GM12891 (cell line): ENCODE data around the gene KCTD6.

ENCODE experiments used
- PAX5 ChIP-seq: IDR thresholded peaks from 2 replicates; pipeline ENCODE4 v1.6.1; 2011; ENCODE audit warnings: low read length, moderate library complexity, mild to moderate bottlenecking; ENCODE audit not compliant: insufficient read depth, severe bottlenecking
- POLR2A ChIP-seq: IDR thresholded peaks from 2 replicates; pipeline ENCODE4 v1.6.1; 2011; ENCODE audit warnings: low read depth, low read length, control low read depth
- POLR2AphosphoS5 ChIP-seq: IDR thresholded peaks from 2 replicates; pipeline ENCODE4 v1.6.1; 2011; ENCODE audit warnings: low read depth, low read length, control low read depth
- TAF1 ChIP-seq: IDR thresholded peaks from 2 replicates; pipeline ENCODE4 v1.6.1; 2011; ENCODE audit warnings: low read depth, low read length, control low read depth

GRCh38 chr3:58539626-58540025 is 47.7 kb downstream of the KCTD6 start:
- TF ChIP-seq POLR2A = no peak
- TF ChIP-seq TAF1 = no peak
- no peak for TF ChIP-seq POLR2AphosphoS5
- TF ChIP-seq PAX5 = no peak
